ENCODE data around the gene RANBP9.

The RANBP9 gene

GRCh38 chr6:13643125-13643524 lies 68.5 kb downstream of the RANBP9 start:
- no peak for DNase-seq

GRCh38 chr6:13641315-13641714 lies 70.3 kb downstream of the RANBP9 start:
- DNase-seq, result no peak

GRCh38 chr6:13638626-13639025 lies 73.0 kb downstream of the RANBP9 start:
- DNase-seq, result no peak

GRCh38 chr6:13638014-13638413 lies 73.6 kb downstream of the RANBP9 start:
- DNase-seq, result no peak

- no peak for DNase-seq
Observed at GRCh38 chr6:13635948-13636658, 75.5 kb downstream of the RANBP9 start.

DNA sequence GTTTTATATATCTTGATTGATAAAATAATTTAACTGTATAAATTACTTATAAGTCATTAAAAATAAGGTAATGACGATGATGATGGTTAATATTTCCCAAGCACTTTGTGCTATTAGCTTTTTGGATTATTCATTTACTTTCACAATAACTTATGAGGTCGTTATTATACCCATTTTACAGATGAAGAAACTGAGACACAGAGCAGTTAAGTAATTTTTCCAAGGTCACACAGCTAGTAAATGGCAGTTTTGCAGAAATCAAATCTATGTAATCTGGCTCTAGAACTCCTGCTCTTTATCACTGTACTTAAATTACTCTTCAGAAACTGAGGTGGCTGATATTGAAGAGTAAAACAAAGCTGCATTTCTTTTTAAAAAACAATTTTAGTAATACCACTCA lies 78.3 kb downstream of the RANBP9 start:
- DNase-seq, result no peak

DNA sequence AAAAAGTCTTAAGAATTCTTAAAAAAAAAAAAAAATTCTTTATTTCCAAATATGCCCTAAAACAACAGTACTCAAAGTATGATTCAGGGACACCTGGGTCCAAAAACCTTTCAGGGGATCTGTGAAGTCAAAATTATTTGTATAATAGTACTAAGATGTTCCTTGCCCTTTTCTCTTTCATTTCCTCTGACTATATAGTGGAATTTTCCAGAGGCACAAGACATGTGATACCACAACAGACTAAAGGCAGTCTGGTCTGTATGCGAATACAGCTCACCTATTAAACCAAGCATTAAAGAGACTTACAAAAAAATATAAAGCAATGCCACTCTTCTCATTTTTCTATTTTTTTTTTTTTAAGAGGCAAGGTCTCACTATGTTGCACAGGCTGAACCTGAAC lies 81.1 kb downstream of the RANBP9 start:
- DNase-seq, result no peak

GRCh38 chr6:13629459-13630116 lies 82.0 kb downstream of the RANBP9 start:
- DNase-seq, result no peak

- DNase-seq, result no peak
Observed at GRCh38 chr6:13624871-13625288, 86.8 kb downstream of the RANBP9 start.

DNA sequence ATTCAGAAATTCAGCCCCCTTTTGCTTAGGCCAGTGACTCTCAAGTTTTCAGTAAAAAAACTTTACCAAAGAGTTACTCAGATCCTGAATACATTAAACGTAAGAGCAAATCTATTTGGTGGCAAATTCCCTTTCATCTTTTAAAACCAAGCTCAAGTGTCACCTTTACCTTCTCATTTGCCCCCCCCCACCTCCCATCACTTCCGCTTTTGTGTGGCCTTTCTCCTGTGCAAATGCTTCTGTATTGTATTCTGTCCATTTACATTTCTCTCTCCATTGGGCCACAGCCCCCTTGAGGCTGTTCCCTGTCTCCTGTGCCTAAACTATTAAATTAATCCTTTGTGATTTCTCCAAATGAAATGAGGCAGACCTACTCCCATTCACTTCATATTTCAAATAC lies 94.6 kb downstream of the RANBP9 start:
- no peak for DNase-seq

DNA sequence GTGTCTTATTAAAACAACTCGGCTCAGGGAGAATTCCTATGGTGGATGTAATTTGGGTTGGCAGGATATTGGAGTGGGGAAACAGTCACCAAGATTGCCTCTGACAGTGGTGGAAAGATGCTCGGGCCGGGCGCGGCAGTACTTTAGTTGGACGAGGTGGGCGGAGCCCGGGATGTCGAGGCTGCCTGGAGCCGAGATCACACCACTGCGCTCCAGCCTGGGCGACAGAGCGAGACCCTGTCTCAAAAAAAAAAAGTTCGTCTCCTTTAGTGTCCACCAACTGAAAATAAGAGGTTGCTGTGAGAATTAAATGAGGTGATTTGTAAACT lies 95.9 kb downstream of the RANBP9 start:
- no peak for DNase-seq

DNA sequence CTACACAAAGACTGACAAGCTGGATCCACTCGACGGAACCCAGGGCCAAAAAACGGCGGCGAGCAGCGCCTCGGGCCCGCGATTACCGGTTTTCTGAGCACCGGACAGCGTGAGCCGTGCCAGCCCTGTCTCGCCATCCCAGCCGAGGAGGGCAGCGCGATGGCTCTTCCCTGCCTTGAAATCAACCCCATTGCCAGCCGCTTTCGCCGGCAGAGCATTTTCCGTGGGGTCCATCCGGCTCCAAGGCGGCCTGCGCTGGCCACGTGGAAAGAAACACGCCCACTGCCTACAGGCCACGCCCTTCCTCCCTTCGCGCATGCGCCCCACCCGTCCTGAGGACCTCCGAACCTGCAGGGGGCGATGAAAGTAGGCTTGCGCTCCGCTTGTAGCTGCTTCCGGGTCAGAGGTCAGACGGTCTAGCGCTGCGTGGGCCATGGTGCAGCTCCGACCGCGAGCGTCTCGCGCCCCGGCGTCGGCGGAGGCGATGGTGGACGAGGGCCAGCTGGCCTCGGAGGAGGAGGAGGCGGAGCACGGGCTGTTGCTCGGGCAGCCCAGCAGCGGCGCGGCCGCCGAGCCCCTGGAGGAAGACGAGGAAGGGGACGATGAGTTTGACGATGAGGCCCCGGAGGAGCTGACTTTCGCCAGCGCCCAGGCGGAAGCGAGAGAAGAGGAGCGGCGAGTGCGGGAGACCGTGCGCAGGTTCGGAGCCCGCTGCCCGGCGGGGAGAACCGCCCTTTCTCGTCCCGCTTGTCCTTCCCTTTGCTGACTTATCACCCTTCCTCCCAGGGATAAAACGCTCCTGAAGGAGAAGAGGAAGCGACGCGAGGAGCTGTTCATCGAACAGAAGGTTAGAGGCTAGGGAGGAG lies 96.5 kb downstream of the RANBP9 start, which contains the start of gene NOL7:
Gene NOL7, plus strand, starts transcription at position 410 of the 866 bp plus-strand sequence. Its CDS starts 24 bp downstream, at position 434.
- peak; percentile 98 for DNase-seq

GRCh38 chr6:13614126-13614925 lies 97.3 kb downstream of the RANBP9 start:
- no peak for DNase-seq

DNA sequence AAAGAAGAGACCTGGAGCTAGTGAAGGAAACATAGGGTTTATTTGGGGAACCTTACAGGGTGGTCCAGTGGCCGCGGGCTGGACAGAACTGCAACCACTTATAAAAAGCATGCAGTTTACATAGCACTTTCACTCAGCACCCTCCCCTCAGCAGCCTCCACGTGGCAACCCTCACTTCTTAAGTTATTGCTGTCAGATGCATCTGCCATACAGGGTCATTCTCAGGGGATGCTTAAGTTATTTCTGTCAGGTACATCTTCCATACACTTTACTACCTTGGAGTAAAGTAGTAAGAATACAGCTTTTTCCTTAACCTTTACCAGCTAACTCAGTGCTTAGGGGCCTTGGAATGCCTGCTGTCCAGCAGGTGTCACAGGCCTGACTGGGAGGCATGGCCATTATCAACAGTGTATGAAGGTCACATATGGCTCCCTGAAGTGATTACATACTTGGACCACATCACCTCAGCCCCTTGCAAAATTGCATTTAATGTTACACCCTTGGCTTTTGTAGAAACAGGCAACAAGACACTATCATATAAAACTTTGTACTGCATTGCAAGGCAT lies 98.5 kb downstream of the RANBP9 start:
- no peak for DNase-seq

DNA sequence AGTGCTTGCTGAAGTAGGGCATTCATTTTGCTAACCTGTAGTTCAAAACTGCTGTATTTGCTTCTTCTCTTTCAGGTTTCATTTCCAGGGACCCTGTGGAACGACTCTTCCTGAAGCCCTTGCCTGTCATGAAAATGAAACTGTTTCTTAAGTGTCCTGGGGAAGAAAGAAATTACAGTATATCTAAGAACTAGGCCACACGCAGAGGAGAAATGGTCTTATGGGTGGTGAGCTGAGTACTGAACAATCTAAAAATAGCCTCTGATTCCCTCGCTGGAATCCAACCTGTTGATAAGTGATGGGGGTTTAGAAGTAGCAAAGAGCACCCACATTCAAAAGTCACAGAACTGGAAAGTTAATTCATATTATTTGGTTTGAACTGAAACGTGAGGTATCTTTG lies 99.9 kb downstream of the RANBP9 start:
- no peak for DNase-seq

DNA sequence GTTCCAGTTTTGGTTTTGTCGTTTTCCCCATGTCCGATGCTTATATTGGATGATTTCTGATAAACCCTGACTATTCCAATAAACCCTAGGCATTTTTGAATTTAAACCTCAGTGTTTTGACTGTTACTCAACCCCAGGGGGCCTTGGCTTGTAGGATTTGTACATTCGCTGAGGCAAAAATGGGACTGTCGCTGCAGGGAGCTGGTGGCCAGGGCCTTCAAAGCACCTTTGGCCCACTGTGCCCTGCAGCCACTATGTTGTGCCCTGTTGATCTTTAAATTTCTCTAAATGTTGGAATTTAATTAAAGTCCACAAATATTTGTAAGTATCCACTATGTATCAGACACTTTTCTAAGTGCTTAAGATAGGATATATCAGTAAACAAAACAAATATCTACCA lies 106.0 kb downstream of the RANBP9 start:
- DNase-seq, result no peak

DNA sequence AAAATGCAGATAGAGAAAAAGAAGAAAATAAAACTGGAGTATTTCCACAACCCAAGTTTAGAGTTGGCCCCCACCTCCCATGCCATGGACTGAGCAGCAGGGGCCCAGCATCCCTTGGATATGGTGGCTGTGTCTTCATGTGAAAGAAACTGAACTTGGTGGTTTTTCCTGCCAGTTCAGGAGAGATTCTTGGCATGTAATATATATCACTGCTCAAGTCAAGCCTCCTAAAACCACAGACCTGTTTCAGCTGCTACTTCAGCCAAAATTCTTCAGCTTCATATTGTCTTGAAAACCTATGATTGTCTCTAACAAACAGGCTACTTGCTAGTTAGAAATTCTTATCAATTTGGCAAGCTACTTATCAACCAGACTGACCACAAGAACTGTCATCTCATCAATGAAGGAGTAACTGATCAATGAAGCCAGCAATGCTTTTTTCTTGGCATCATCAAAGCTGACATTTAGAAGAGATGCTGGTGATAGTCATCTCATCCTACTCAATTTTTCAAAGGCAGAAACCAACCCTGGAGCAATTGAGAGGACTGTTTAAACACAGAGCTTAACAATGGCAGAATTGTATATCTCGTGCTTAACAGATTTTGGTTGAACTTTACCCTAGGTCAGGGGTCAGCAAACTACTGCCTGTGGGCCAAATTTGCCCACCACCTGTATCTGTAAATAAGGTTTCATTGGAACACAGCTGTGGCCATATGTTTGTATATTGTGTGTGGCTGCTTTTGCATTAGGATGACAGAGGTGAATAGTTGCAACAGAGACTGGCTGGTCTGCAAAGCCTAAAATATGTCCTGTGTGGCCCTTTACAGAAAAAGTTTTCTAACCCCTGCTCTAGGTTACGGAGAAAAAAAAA lies 106.9 kb downstream of the RANBP9 start:
- DNase-seq, result no peak

DNA sequence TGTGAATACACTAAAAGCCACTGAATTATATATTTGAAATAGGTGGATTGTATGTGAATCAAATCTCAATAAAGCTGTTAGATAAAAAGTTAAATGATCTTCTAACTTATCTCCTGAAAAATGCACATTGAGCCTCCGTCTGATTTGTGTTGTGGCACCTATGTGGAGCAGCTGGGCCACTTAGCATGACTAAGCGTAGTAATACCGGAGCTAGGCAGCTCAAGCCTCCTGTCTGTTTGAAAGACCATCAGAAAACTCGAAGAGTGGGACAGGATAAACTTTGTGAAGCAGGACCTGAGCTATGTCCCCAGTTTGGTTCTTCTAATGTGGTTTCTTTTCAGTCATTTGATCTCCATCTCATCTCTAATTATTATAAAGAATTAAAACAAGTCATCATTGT lies 107.5 kb downstream of the RANBP9 start:
- no peak for DNase-seq

DNA sequence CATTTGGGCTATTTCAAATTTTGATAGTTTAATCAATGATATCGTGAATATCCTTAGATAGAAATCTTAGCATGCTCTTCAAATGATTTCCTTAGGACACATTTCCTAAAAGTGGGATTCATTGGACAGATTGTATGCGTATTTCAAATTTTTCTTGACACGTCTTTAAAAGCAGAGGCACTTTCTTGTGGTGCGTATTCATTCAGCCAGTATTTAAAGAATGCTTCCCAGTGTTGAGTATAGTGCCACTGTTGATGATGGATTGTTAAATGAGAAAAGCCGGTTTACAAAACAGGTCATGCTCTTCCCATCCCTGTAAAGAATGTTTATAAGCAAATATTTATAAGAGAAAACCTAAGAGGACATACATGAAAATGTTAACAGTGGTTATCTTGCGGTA lies 111.6 kb downstream of the RANBP9 start:
- DNase-seq, result no peak

GRCh38 chr6:13597073-13597472 lies 114.6 kb downstream of the RANBP9 start:
- no peak for DNase-seq

DNA sequence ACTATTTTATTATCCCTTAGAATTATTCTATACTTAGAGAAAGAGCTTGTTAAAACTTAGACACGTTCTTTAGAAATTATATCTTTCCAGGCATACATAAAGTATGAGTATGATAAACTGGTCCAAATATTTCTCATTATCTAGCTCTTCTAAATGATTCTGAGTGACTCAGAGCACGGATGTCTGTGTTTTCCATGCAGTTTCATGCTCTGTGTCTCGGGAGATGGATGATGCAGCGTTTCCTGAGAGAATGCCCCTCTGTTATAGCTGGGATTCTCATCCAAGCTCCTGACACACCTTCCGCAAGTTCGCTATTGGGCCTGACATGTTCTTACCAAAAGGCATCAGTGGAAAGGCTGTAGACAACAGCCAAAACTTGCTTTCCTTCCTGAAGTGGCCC lies 117.9 kb downstream of the RANBP9 start:
- no peak for DNase-seq

DNA sequence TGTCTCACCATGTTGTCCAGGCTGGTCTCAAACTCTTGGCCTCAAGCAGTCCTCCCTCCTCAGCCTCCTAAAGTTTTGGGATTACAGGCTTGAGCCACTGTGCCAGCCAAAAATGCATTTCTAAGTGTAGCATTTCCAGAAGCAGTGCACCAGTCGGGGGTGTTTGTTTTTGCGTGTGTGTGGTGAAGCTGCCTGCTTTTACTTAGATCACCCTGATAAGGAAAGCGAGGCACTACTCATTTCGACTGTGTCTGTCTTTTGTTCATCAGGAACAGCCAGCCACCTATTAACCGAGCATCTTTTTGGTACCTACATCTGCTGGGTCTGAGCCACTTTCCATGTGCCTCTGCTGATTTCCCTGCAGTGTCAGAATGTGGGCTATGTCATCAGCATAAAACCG lies 118.5 kb downstream of the RANBP9 start:
- DNase-seq, result no peak

All from amniotic stem cell (primary cell).